HAP-1 (cell line): Measurements from ENCODE around the gene MUC5B.
"Not testable (repeated sequence)": the region's sequence is repeated elsewhere in the genome, so short reads cannot be mapped to it uniquely, and the experiment has no call there.

Experiments used
- DNase-seq, 2 experiments: peaks; one replicate each; pipeline ENCODE4 v3.0.0-alpha.2; 2016 to 2020; ENCODE audit warnings: low spot score in 2 of 2
- H3K27me3 ChIP-seq: fragments of 250-450 bp; sonication (Bioruptor Pico); 2 replicates; pipeline ENCODE4 v1.5.1; 2020; ENCODE audit warnings: low read depth, mild to moderate bottlenecking, moderate library complexity
- H3K36me3 ChIP-seq: fragments of 250-450 bp; sonication (Bioruptor Pico); replicated peaks from 2 replicates; pipeline ENCODE4 v1.5.1; 2020; ENCODE audit warnings: mild to moderate bottlenecking
- H3K4me1 ChIP-seq: fragments of 250-450 bp; sonication (Bioruptor Pico); 2 replicates; pipeline ENCODE4 v1.5.1; 2020; ENCODE audit warnings: mild to moderate bottlenecking
- H3K4me3 ChIP-seq: fragments of 250-450 bp; sonication (Bioruptor Pico); 2 replicates; pipeline ENCODE4 v1.5.1; 2020; ENCODE audit warnings: mild to moderate bottlenecking, moderate library complexity
- H3K9me3 ChIP-seq: fragments of 250-450 bp; sonication (Bioruptor Pico); 2 replicates; pipeline ENCODE4 v1.5.1; 2020; ENCODE audit warnings: mild to moderate bottlenecking, moderate library complexity
- in situ Hi-C: fragments of 300-500 bp; cut with MboI; formaldehyde crosslinking; loops from 3 replicates; pipeline ENCODE4 v1.14.3; 2020; ENCODE audit warnings: low sequenced_read_pairs, inconsistent platforms, mixed read lengths

The MUC5B gene

DNA sequence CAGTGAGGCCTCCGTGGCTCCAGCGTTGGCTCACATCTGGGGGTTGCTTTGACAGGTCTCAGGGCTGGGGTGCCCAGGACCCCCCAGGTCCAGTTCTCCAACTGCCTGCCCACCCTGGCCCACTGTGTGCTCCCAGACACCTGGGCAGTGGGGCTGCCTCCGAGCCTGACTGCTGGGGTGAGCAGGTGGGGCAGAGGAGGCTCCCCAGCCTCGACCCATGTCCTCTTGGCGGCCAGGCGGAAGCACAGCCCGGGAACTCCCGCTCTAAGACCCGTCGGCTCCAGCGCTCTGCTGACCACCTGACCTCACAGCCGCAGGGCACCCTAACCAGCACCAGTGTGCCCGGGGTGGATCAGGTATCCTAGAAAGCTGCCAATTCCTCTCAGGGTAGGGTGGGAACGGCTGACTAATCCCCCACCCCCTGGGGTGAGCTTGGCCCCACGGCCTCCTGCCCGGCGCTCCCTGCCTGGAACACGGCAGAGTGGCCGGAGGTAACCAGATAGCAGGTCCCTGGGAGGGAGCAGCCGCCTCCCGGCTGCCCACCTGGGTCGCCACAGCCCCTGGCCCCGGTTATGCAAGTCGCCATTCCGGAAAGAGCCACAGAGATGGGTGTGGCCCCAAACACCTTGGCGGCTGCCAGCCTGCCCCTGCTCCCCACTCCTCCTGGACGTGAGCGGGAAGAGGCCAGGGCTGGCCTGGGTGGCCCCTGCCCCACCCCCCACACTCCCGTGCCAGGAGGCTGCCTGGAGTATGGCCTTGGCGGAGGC, 19.2 kb upstream of the MUC5B start:
- no peak overlapping the region for H3K4me3 ChIP-seq
- H3K9me3 ChIP-seq, result no peaks in the 10 kb centered on the region
- H3K27me3 ChIP-seq, result peaks cover 19% of the 10 kb centered on the region; the same call in 1 of the 2 replicates
- no peaks in the 10 kb centered on the region for H3K36me3 ChIP-seq
- no peaks in the 10 kb centered on the region for H3K4me1 ChIP-seq
- peak in 1 of 2 experiments; percentile 5 for DNase-seq
- in situ Hi-C loops, result no loop called here

DNA sequence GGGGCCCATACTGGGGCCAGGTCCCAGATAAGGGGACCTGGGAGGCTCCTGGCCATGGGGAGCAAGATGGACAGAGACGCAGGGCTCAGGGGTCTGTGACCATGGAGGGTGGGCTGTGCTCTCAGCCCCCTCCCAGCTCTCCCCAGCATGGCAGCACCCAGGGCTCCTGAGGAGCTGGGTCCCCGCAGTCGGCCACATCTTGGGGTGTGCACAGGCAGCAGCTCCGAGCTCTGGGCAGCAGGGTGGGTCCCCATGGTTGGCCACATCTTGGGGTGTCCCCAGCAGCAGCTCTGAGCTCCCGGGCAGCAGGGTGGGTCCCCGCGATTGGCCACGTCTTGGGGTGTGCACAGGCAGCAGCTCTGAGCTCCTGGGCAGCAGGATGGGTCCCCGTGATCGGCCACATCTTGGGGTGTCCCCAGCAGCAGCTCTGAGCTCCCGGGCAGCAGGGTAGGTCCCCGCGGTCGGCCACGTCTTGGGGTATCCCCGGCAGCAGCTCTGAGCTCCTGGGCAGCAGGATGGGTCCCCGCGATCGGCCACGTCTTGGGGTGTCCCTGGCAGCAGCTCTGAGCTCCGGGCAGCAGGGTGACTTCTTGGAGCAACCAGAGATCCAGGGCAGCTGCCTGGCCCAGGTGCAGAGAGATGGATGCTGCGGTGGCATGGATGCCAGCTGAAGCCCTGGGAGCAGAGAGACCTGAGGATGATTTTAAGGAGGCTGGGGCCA, 18.3 kb upstream of the MUC5B start:
- H3K4me3 ChIP-seq, result no peak overlapping the region
- H3K36me3 ChIP-seq, result no peaks in the 10 kb centered on the region
- in situ Hi-C loops, result no loop called here
- no peaks in the 10 kb centered on the region for H3K9me3 ChIP-seq
- peak in 1 of 2 experiments; percentile 3 for DNase-seq
- peaks cover 12% of the 10 kb centered on the region; the same call in 1 of the 2 replicates for H3K27me3 ChIP-seq
- H3K4me1 ChIP-seq, result no peaks in the 10 kb centered on the region

DNA sequence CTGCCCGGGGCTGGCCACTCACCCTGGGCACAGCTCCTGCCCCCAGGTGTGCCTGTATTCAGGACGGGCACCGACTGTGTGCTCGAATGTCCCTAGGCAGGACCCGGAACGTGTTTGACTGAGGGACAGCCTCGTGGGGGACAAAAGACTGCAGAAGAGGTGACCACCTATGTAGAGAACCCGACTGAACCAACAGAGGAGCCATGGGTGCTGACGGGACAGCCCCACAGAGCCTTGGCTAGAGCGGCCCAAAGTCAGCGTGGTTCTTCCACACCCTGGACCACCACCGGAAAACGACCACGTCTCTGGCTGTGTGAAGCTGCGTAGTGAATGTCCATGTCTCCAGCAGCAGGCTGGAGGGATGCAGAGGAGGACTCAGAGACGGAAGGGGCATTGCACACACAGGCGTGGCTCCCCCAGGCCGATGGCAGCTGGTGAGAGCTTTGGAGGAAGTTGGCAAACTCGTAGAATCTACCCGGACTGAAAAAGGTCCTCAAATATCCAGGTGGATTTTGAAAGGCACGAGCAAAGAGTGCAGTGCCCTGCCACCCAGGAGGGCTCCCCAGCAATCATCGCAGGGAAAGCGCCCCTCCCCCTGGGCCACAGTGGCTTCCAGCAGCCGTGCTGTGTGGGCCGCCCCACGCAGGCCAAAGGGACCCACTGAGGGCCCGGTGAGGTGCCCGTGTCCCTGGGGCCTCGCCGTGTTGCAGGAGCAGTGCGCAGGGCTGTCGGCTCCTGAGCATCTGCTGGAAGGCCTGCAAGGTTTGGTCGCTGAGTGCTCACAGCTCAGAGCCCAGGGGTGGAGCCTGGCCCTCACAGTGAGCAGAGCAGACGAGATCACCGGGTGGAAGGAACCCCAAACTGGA, 17.5 kb upstream of the MUC5B start:
- H3K27me3 ChIP-seq, result peaks cover 6% of the 10 kb centered on the region; the same call in 1 of the 2 replicates
- H3K9me3 ChIP-seq, result no peaks in the 10 kb centered on the region
- no peak overlapping the region for H3K4me3 ChIP-seq
- no peaks in the 10 kb centered on the region for H3K4me1 ChIP-seq
- in situ Hi-C loops, result no loop called here
- peak in 1 of 2 experiments; percentile 5 for DNase-seq
- H3K36me3 ChIP-seq, result no peaks in the 10 kb centered on the region

DNA sequence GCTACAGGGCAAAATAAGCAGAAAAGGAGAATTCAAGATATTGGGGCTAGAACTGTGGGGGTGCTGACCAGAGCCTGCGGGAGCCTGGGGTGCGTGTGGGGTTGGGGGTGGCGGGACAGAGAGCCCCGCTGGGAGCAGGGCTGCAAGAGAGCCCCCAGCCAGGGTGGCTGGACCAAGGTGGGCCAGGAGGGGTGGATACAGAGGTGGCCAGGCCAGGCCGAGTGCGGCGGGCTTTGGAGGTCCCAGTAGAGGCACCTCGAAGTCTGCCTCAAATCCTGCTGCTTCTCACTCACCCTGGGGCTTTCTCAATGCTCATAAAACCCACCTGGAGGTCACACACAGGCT, 16.9 kb upstream of the MUC5B start:
- no peaks in the 10 kb centered on the region for H3K9me3 ChIP-seq
- no peaks in the 10 kb centered on the region for H3K4me1 ChIP-seq
- DNase-seq, result no peak
- no peaks in the 10 kb centered on the region for H3K36me3 ChIP-seq
- in situ Hi-C loops, result no loop called here
- no peak overlapping the region for H3K4me3 ChIP-seq
- H3K27me3 ChIP-seq, result peaks cover 2% of the 10 kb centered on the region; the same call in 1 of the 2 replicates

DNA sequence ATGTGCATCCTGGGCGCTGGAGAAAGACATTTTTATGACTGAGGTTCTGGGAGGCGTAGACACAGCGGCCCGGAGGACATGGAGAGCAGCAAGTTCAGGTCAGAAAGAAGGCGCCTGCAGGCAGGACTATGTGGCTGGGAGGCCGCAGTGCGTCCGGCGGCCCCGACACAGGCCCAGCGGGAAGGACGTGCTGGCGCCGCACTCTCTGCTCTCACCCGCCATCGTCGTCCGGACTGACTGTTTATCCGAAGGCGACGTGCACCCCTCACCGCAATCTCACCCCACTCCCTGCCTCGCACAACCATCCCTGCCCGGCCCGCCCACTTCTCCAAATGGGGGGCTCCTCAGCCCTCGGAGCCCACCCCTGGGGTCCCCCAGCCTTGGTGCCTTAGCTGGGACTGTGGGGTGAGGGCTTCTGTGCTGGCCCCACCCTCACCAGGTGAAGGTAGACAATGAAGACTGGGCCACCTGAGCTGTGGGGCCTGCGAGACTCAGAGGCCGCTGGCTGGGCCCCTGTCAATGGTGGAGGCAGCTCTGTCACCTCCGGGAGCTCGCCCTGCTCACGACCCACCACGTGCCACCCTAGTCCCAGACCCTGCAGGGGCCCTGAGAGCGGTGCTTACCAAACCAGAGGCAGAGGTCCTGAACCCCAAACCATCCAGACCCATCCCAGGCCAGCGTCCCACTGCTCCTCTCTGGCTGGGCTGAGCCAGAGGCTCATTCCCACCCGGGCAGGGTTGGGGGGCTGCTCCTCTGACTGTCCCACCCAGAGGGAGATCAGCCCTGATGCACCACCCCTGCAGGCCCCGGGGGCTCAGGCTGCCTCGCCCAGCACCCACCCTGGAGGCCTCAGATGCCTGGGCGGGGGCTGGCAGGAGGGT, 16.2 kb upstream of the MUC5B start:
- H3K4me3 ChIP-seq, result no peak overlapping the region
- no peaks in the 10 kb centered on the region for H3K36me3 ChIP-seq
- H3K4me1 ChIP-seq, result no peaks in the 10 kb centered on the region
- 0 out of 2 replicates have a peak, but pooled peaks cover 2% of the 10 kb centered on the region for H3K9me3 ChIP-seq
- DNase-seq, result peak in 1 of 2 experiments; percentile 6
- no peaks in the 10 kb centered on the region; the same call in 1 of the 2 replicates for H3K27me3 ChIP-seq
- in situ Hi-C loops, result no loop called here

DNA sequence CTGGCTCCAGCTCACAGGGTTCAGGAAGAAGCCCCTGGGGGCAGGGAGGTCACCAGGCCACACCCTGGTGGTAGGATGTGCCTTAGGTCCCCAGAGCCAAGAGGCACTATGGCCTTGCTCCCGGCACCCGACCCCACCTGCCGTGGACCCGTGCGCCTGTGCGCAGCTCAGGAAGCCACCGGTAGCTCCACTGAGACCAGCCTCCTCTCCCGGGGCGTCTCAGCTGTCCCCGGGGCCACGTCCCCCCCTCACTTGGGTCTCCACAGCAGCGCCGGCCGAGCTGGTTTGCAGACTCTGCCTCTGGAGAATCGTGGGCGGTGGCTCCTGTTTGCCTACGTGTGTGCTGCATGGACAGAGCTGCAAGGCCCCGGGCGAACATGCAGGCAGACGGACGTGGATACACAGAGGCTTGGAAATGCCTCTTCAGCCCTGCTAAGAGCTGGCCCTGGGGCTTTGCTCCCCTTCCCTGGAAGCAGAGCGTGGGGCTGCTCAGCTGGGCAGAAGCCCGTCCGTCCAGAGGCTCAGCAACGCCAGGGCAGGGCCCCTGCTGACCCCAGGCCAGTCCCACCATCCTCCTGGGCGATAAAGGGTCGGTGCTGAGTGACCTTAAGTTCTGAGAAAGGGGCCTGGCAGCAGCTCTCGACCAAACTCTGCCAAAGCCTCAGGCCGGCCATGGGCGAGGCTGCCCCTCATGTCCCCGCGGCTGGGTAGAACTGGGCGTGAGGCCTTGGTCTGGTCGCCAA, 15.3 kb upstream of the MUC5B start:
- in situ Hi-C loops, result no loop called here
- H3K4me1 ChIP-seq, result no peaks in the 10 kb centered on the region
- no peak overlapping the region for H3K4me3 ChIP-seq
- H3K36me3 ChIP-seq, result no peaks in the 10 kb centered on the region
- no peaks in the 10 kb centered on the region; the same call in 1 of the 2 replicates for H3K27me3 ChIP-seq
- H3K9me3 ChIP-seq, result 0 out of 2 replicates have a peak, but pooled peaks cover 2% of the 10 kb centered on the region
- DNase-seq, result peak in 1 of 2 experiments; percentile 3

DNA sequence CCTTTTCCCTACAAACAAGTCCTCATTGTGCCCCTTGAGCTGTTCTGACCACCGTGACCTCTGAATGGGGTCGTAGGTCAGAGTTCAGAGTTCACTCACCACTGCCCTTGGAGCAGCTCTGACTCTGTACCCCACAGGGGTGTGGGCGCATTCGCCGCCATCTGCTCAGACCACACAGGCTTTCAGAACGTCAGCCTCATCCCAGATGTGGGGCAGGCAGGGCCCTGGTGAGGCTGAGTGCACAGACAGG, 14.8 kb upstream of the MUC5B start:
- Histone ChIP-seq H3K4me1 (no peaks in the 10 kb centered on the region), H3K27me3 (no peaks in the 10 kb centered on the region; the same call in 1 of the 2 replicates), H3K9me3 (0 out of 2 replicates have a peak, but pooled peaks cover 2% of the 10 kb centered on the region), H3K36me3 (no peaks in the 10 kb centered on the region), H3K4me3 (no peak overlapping the region)
- DNase-seq, result no peak
- in situ Hi-C loops, result no loop called here

DNA sequence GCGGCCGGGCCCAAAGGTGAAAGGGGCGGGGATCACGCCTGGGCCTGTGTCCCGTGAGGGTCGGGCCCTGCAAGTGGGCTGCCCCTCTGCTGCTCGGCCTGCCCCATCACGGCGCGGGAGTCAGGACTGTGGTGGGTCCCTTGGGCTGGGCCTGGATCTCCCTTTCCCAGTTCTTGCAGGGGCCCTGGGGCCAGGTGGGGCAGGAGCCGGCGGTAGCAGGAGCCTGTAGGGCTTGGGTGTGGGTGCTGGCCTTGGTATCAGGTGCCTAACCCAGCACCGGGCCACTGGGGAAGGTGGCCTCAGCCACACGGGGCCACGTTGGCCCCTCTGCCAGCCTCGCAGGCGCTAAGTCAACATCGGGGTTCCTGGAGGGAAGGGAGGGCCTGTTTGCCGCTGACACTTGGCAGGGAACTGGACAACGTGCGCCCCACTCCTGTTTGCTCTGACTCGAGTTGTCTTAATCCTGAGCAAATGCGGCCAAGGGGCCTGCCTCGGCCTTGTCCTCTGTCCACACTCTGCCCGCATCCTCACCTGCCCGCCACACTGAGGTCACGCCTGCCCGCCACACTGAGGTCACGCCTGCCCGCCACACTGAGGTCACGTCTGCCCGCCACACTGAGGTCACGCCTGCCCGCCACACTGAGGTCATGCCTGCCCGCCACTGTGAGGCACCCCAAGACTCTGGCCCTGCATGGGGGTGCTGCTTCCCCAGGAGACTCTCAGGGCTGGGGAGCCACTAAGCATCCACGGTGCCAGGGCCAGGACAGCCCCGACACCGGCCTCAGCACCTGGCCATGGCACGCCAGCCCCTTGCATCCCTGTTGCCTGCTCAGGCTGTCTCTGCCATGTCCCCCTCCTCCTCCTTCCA, 14.2 kb upstream of the MUC5B start:
- no peaks in the 10 kb centered on the region for H3K36me3 ChIP-seq
- in situ Hi-C loops, result no loop called here
- no peak overlapping the region for H3K4me3 ChIP-seq
- H3K27me3 ChIP-seq, result no peaks in the 10 kb centered on the region; the same call in 1 of the 2 replicates
- DNase-seq, result peak in 1 of 2 experiments; percentile 5
- no peaks in the 10 kb centered on the region for H3K4me1 ChIP-seq
- H3K9me3 ChIP-seq, result 0 out of 2 replicates have a peak, but pooled peaks cover 2% of the 10 kb centered on the region

DNA sequence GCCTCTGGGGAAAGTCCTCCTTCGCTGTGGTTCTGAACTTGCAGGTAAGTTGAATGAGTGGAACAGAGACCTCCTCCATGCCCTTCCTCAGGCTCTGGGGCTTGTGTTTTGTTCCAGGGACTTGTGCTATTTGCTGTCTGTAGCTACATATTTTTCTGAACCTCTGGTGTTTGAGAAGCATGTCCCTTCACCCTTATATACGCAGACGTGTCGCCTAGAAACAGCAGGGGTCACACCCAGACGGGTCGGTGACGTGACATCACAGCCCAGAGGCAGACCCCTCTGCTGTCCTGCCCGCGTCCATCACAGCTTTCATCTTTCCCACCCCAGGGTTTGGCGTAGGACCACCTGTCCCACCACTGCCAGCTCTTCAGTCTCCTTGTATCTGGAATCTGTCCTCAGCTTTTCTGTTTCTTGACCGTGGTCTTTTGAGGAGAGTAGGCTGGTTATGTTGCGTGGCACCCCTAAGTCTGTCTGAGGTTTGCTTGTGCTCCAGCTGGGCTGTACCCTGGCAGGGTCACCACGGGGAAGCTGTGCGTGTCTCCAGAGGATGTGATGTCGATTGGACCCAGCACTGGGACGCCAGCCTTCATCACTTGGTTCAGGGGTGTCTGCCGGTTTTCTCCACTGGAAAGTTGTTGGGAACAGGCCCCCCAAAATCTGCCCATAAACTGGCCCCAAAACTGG, 13.4 kb upstream of the MUC5B start:
- no peak for DNase-seq
- Histone ChIP-seq H3K4me1 (no peaks in the 10 kb centered on the region), H3K9me3 (0 out of 2 replicates have a peak, but pooled peaks cover 2% of the 10 kb centered on the region), H3K4me3 (no peak overlapping the region), H3K36me3 (no peaks in the 10 kb centered on the region), H3K27me3 (peaks cover 5% of the 10 kb centered on the region)
- in situ Hi-C loops, result no loop called here

DNA sequence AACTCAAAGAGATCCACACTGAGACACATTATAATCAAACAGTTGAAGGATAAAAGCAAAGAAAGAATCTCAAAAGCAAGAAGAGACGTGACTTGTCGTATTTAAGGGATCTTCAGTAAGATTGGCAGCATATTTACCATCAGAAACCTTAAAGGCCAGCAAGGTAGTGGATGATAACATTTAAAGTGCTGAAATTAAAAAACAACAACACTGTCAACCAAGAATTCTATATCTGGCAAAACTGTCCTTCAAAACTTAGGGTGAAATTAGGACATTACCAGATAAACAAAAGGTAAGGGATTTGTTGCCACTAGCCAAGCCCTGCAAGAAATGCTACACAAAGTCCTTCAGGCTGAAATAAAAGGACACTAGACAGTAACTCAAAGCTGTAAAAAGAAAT, 11.0 kb upstream of the MUC5B start:
- Histone ChIP-seq H3K4me3 (no peak overlapping the region), H3K9me3 (0 out of 2 replicates have a peak, but pooled peaks cover 2% of the 10 kb centered on the region), H3K27me3 (peaks cover 11% of the 10 kb centered on the region), H3K36me3 (no peaks in the 10 kb centered on the region), H3K4me1 (no peaks in the 10 kb centered on the region)
- in situ Hi-C loops, result no loop called here
- DNase-seq, result no peak

DNA sequence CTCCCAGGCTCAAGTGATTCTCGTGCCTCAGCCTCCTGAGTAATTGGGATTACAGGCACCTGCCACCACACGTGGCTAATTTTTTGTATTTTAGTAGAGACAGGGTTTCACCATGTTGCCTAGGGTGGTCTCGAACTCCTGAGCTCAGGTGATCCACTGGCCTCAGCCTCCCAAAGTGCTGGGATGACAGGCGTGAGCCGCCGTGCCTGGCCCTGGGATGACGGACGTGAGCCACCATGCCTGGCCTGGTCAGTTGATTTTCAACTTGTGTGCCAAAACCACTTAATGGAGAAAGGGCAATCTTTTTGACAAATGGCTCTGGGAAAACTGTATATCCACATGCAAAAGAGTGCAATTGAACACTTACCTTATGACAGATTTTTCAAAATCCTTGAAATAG, 7.0 kb upstream of the MUC5B start:
- in situ Hi-C loops, DNase-seq, H3K9me3 ChIP-seq, H3K4me1 ChIP-seq, H3K36me3 ChIP-seq, H3K4me3 ChIP-seq: not testable (repeated sequence)
- H3K27me3 ChIP-seq, result peaks cover 11% of the 10 kb centered on the region
